ENCODE measurements around the gene KCND3.

DNA sequence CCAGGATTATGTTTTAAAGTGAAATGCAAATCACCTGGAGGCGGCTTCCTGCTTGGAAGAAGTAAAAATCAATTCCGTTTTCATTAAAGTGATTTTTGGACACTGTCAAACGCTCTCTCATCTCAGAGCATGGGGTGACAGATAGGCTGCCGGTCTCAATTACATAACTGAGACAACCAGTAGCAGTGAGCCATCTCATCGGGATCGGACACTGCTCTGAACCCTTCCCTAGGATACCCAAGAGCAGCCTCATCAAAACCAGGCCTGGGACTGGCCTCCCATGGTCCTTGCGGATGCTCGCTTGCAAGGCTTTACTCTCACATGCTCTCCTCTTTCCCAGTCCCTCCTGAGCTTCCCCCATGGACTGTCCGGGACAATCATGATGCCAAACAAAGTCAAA, 12.1 kb downstream of the KCND3 start:
- TF ChIP-seq POLR2AphosphoS5 (IDR thresholded peaks at IDR 0.05; ENCODE audit: insufficient read depth, low read depth, low read length) (no peak), JUN (IDR thresholded peaks at IDR 0.05; ENCODE audit: borderline replicate concordance, insufficient read depth, insufficient read length, low read depth) (no peak), POLR2A (IDR thresholded peaks at IDR 0.05; ENCODE audit: low read depth, low read length) (no peak), MYC (IDR thresholded peaks at IDR 0.05; ENCODE audit: low read depth, low read length) (no peak)
- TF ChIP-seq, protein P1, sequence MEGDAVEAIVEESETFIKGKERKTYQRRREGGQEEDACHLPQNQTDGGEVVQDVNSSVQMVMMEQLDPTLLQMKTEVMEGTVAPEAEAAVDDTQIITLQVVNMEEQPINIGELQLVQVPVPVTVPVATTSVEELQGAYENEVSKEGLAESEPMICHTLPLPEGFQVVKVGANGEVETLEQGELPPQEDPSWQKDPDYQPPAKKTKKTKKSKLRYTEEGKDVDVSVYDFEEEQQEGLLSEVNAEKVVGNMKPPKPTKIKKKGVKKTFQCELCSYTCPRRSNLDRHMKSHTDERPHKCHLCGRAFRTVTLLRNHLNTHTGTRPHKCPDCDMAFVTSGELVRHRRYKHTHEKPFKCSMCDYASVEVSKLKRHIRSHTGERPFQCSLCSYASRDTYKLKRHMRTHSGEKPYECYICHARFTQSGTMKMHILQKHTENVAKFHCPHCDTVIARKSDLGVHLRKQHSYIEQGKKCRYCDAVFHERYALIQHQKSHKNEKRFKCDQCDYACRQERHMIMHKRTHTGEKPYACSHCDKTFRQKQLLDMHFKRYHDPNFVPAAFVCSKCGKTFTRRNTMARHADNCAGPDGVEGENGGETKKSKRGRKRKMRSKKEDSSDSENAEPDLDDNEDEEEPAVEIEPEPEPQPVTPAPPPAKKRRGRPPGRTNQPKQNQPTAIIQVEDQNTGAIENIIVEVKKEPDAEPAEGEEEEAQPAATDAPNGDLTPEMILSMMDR (IDR thresholded peaks at IDR 0.05; ENCODE audit: extremely low read depth in 1 of 2, insufficient read depth in 1 of 2, low read depth in 1 of 2, low read length in 2 of 2) = no peak
- TF ChIP-seq, protein P2, sequence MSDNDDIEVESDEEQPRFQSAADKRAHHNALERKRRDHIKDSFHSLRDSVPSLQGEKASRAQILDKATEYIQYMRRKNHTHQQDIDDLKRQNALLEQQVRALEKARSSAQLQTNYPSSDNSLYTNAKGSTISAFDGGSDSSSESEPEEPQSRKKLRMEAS (IDR thresholded peaks at IDR 0.05; ENCODE audit: insufficient read depth, insufficient read length) = no peak

All from endothelial cell of umbilical vein (primary cell).